H1 (cell line): ENCODE data around the gene YBX3. TPM values are rescaled to one million over a fixed set of nuclear protein-coding genes. Genes with fewer than 3 reads are reported as not detected.

Source experiments
- CTCF ChIA-PET: fragments of 300-600 bp; sonication (Branson Sonifier 250); formaldehyde crosslinking; loops from one replicate; lab custom pipeline; 2021; ENCODE audit not compliant: partially characterized antibody; lab: Charles Lee
- POLR2A ChIA-PET: fragments of 300-600 bp; sonication (Branson Sonifier 250); formaldehyde crosslinking; loops from one replicate; lab custom pipeline; 2021; ENCODE audit warnings: inconsistent platforms; ENCODE audit not compliant: partially characterized antibody; lab: Charles Lee
- DNase-seq, 2 experiments: peaks; one replicate each; pipeline versions ENCODE4 v3.0.0 to v3.0.0-alpha.2; 2010 to 2022; ENCODE audit warnings: low spot score in 2 of 2, low read depth in 1 of 2, mixed read lengths in 1 of 2
- FAIRE-seq: peaks from 2 replicates; lab custom pipeline; 2011; peaks lifted over from hg19 to GRCh38; lab: Jason Lieb, UNC
- H2AFZ ChIP-seq: 2 replicates; pipeline ENCODE4 v1.8.1; 2012; ENCODE audit warnings: low read length, inconsistent platforms
- H2AK5ac ChIP-seq: 2 replicates; pipeline ENCODE4 v1.6.1; 2013; ENCODE audit warnings: low read depth, low read length
- H2BK120ac ChIP-seq: replicated peaks from 2 replicates; pipeline ENCODE3; 2013; ENCODE audit warnings: low read depth, low read length, inconsistent platforms
- H2BK12ac ChIP-seq: 2 replicates; pipeline ENCODE4 v1.6.1; 2013; ENCODE audit warnings: low read depth, low read length
- H2BK15ac ChIP-seq: 2 replicates; pipeline ENCODE4 v1.6.1; 2013; ENCODE audit warnings: low read length
- H2BK20ac ChIP-seq: 2 replicates; pipeline ENCODE4 v1.6.1; 2013; ENCODE audit warnings: low read length
- H2BK5ac ChIP-seq: 2 replicates; pipeline ENCODE4 v1.6.1; 2013; ENCODE audit warnings: low read depth, low read length
- H3K14ac ChIP-seq: 2 replicates; pipeline ENCODE4 v1.6.1; 2013; ENCODE audit warnings: inconsistent platforms; ENCODE audit not compliant: insufficient read length
- H3K18ac ChIP-seq: 2 replicates; pipeline ENCODE4 v1.6.1; 2013; ENCODE audit warnings: low read length; ENCODE audit errors: extremely low read depth
- H3K23ac ChIP-seq: 2 replicates; pipeline ENCODE4 v1.6.1; 2013; ENCODE audit warnings: inconsistent platforms; ENCODE audit not compliant: insufficient read length
- H3K23me2 ChIP-seq: 2 replicates; pipeline ENCODE4 v1.6.1; 2013; ENCODE audit warnings: low read depth, low read length
- H3K27ac ChIP-seq: 2 replicates; pipeline ENCODE4 v1.6.1; 2011; ENCODE audit warnings: low read depth, low read length, inconsistent platforms
- H3K27me3 ChIP-seq, 4 experiments: replicated peaks in 1 of 4; 1 replicate in 1 of 4; 2 replicates in 3 of 4; pipeline versions ENCODE4 v1.6.1 to v1.8.1; 2011 to 2013; ENCODE audit warnings: low read length in 3 of 4, mild to moderate bottlenecking in 3 of 4, inconsistent platforms in 2 of 4, mixed read lengths in 2 of 4, moderate library complexity in 1 of 4; ENCODE audit not compliant: control insufficient read depth in 3 of 4, insufficient read depth in 3 of 4; ENCODE audit errors: extremely low read depth in 1 of 4
- H3K36me3 ChIP-seq, 4 experiments: 2 replicates each; pipeline versions ENCODE4 v1.6.1 to v1.8.1; 2011 to 2013; ENCODE audit warnings: mild to moderate bottlenecking in 4 of 4, low read length in 3 of 4, moderate library complexity in 2 of 4, control low read depth in 1 of 4, inconsistent platforms in 1 of 4; ENCODE audit not compliant: insufficient read depth in 4 of 4, control insufficient read depth in 2 of 4
- H3K4ac ChIP-seq: replicated peaks from 2 replicates; pipeline ENCODE3; 2013; ENCODE audit warnings: low read length, low read depth, mixed read lengths, inconsistent platforms; ENCODE audit not compliant: insufficient read length
- H3K4me1 ChIP-seq, 4 experiments: replicated peaks in 1 of 4; 1 replicate in 1 of 4; 2 replicates in 3 of 4; pipeline versions ENCODE4 v1.6.1 to v1.8.1; 2011 to 2013; ENCODE audit warnings: low read length in 3 of 4, inconsistent platforms in 2 of 4, mixed read lengths in 1 of 4; ENCODE audit not compliant: insufficient read depth in 4 of 4, control insufficient read depth in 3 of 4
- H3K4me2 ChIP-seq, 2 experiments: 2 replicates each; pipeline versions ENCODE4 v1.6.1 to v1.8.1; 2011 to 2013; ENCODE audit warnings: low read depth in 2 of 2, low read length in 2 of 2, control low read depth in 1 of 2, inconsistent platforms in 1 of 2, mild to moderate bottlenecking in 1 of 2; ENCODE audit not compliant: insufficient read depth in 1 of 2
- H3K4me3 ChIP-seq, 4 experiments: fragments of 200-600, 300-600 bp in 1 of 4; sonication (generic), shearing (Covaris generic), sonication (Bioruptor Twin) in 1 of 4; 2 replicates each; pipeline versions ENCODE4 v1.5.1 to v1.8.1; 2011 to 2016; ENCODE audit warnings: low read length in 4 of 4, low read depth in 3 of 4, control low read depth in 2 of 4, inconsistent platforms in 2 of 4, mild to moderate bottlenecking in 2 of 4, mixed read lengths in 1 of 4, moderate library complexity in 1 of 4; ENCODE audit not compliant: insufficient read depth in 2 of 4; ENCODE audit errors: extremely low read depth in 1 of 4
- H3K56ac ChIP-seq: replicated peaks from 2 replicates; pipeline ENCODE3; 2013; ENCODE audit warnings: low read depth, mild to moderate bottlenecking, mixed read lengths, low read length, inconsistent platforms; ENCODE audit not compliant: insufficient read length
- H3K79me1 ChIP-seq: 2 replicates; pipeline ENCODE4 v1.6.1; 2013; ENCODE audit warnings: low read depth, low read length, control low read depth
- H3K79me2 ChIP-seq, 2 experiments: 2 replicates each; pipeline versions ENCODE4 v1.6.1 to v1.8.1; 2012 to 2013; ENCODE audit warnings: low read length in 2 of 2, mild to moderate bottlenecking in 2 of 2, inconsistent platforms in 1 of 2; ENCODE audit not compliant: insufficient read depth in 2 of 2, control insufficient read depth in 1 of 2
- H3K9ac ChIP-seq, 4 experiments: replicated peaks in 1 of 4; 1 replicate in 1 of 4; 2 replicates in 3 of 4; pipeline versions ENCODE4 v1.6.1 to v1.8.1; 2011 to 2013; ENCODE audit warnings: low read depth in 3 of 4, low read length in 3 of 4, control low read depth in 2 of 4, mild to moderate bottlenecking in 2 of 4, moderate library complexity in 2 of 4, inconsistent platforms in 1 of 4; ENCODE audit errors: extremely low read depth in 1 of 4
- H3K9me3 ChIP-seq, 2 experiments: 2 replicates each; pipeline versions ENCODE4 v1.6.1 to v1.8.1; 2012 to 2013; ENCODE audit warnings: mild to moderate bottlenecking in 2 of 2, moderate library complexity in 2 of 2, control low read depth in 1 of 2, inconsistent platforms in 1 of 2, low read depth in 1 of 2, low read length in 1 of 2, mixed read lengths in 1 of 2; ENCODE audit not compliant: insufficient read depth in 2 of 2
- H4K20me1 ChIP-seq, 2 experiments: replicated peaks in 1 of 2; 2 replicates each; pipeline versions ENCODE3 to v1.8.1; 2011 to 2013; ENCODE audit warnings: inconsistent platforms in 2 of 2, low read length in 2 of 2, mild to moderate bottlenecking in 1 of 2; ENCODE audit not compliant: insufficient read depth in 2 of 2, control insufficient read depth in 1 of 2
- H4K5ac ChIP-seq: 2 replicates; pipeline ENCODE4 v1.6.1; 2013; ENCODE audit warnings: low read length, low read depth, mixed read lengths, inconsistent platforms; ENCODE audit not compliant: insufficient read length
- H4K8ac ChIP-seq: 2 replicates; pipeline ENCODE4 v1.8.0; 2013; ENCODE audit warnings: mild to moderate bottlenecking, moderate library complexity, low read length, inconsistent platforms; ENCODE audit not compliant: insufficient read depth; ENCODE audit errors: extremely low read depth
- H4K91ac ChIP-seq: replicated peaks from 2 replicates; pipeline ENCODE3; 2013; ENCODE audit warnings: low read length, mixed read lengths, inconsistent platforms; ENCODE audit not compliant: insufficient read length
- HDAC2 ChIP-seq, 2 experiments: fragments of 300-600 bp in 1 of 2; sonication (generic) in 1 of 2; IDR thresholded peaks; 2 replicates each; pipeline ENCODE4 v1.6.1; 2011 to 2012; ENCODE audit warnings: low read depth in 2 of 2, low read length in 2 of 2, mild to moderate bottlenecking in 2 of 2, moderate library complexity in 2 of 2, borderline replicate concordance in 1 of 2, inconsistent platforms in 1 of 2
- JUN ChIP-seq: IDR thresholded peaks from 2 replicates; pipeline ENCODE4 v1.6.1; 2011; ENCODE audit warnings: low read depth, mild to moderate bottlenecking, improper control_type of control experiment, low read length
- KDM4A ChIP-seq: IDR thresholded peaks from one replicate; pipeline ENCODE4 v1.7.1; 2012; ENCODE audit warnings: low read depth, mild to moderate bottlenecking, moderate library complexity, low read length, inconsistent platforms; ENCODE audit not compliant: severe bottlenecking
- MAFK ChIP-seq: IDR thresholded peaks from 2 replicates; pipeline ENCODE4 v1.6.1; 2012; ENCODE audit warnings: low read depth, mild to moderate bottlenecking, improper control_type of control experiment, low read length
- SAP30 ChIP-seq: fragments of 300-600 bp; sonication (generic); IDR thresholded peaks from 2 replicates; pipeline ENCODE4 v1.7.1; 2012; ENCODE audit warnings: low read length, moderate library complexity, mild to moderate bottlenecking, inconsistent platforms; ENCODE audit not compliant: insufficient read depth, insufficient replicate concordance
- WGBS, 2 experiments: shearing (Covaris generic) in 1 of 2; methylation state at CpG; one replicate each; pipeline versions ENCODE4 v1.1.6 to v1.1.7; 2013 to 2015; ENCODE audit warnings: low lambda C conversion rate in 2 of 2, mixed read lengths in 2 of 2, inconsistent platforms in 1 of 2, low coverage in 1 of 2, missing lambda C conversion rate in 1 of 2; ENCODE audit not compliant: insufficient replicate concordance in 2 of 2, insufficient coverage in 1 of 2, insufficient read length in 1 of 2; ENCODE audit errors: extremely low coverage in 1 of 2, missing lambda C conversion rate in 1 of 2; 5-methylcytosine and 5-hydroxymethylcytosine counted together
- long read RNA-seq, 2 experiments: library from RNA in 1 of 2; library from capped mRNA in 1 of 2; stranded (forward); transcript quantifications; one replicate each; pipeline ENCODE4 v2.0.0, GENCODE V29; 2021; ENCODE audit warnings: inconsistent platforms in 1 of 2
- polyA minus RNA-seq, 3 experiments: library from RNA; depleted of rRNA, polyadenylated mRNA; stranded (reverse); fragments of >200 nt; gene quantifications; 1 replicate in 2 of 3; 2 replicates in 1 of 3; pipeline ENCODE4 v1.2.3, GENCODE V29; 2011
- polyA plus RNA-seq, 7 experiments: library from polyadenylated mRNA; depleted of rRNA in 3 of 7; stranded (reverse) in 5 of 7; unstranded in 2 of 7; fragments of >200 nt in 5 of 7; fragments of 200-250 nt in 2 of 7; gene quantifications; 1 replicate in 5 of 7; 2 replicates in 1 of 7; 4 replicates in 1 of 7; pipeline versions ENCODE4 v1.2.1 to v1.2.3, GENCODE V29; 2011 to 2013; ENCODE audit warnings: missing spikeins in 2 of 7, mixed read lengths in 2 of 7
- total RNA-seq: library from RNA; stranded (reverse); fragmentation: NEBNext Ultra II Directional; extraction: Animal tissue kit (Norgen Biotek cat#: 25700); gene quantifications from 2 replicates; pipeline ENCODE4 v1.2.1, GENCODE V29; 2021
- TF ChIP-seq, protein P1 (sequence below): IDR thresholded peaks from 2 replicates; pipeline ENCODE4 v1.6.1; 2012; ENCODE audit warnings: inconsistent platforms

The YBX3 gene
- total RNA-seq (480 and 495 TPM in 2 replicates), polyA plus RNA-seq (2011; rRNA removed) (83.1 and 155 TPM in 2 replicates), polyA minus RNA-seq (2011; rRNA and poly(A)+ RNA removed) (53.8 and 94.7 TPM in 2 replicates)
- 141 TPM for polyA plus RNA-seq (2011; cell fraction: cytosol; rRNA removed)
- 274 TPM for polyA plus RNA-seq (2011; cell fraction: nucleus; rRNA removed)
- polyA plus RNA-seq (2012, experiment 1 of 2): 220 to 296 TPM (median 281 TPM) in 4 replicates
- 278 TPM for polyA plus RNA-seq (2012, experiment 2 of 2)
- 403 TPM for polyA plus RNA-seq (2013, experiment 1 of 2)
- 381 TPM for polyA plus RNA-seq (2013, experiment 2 of 2)
- polyA minus RNA-seq (2011; cell fraction: cytosol; rRNA and poly(A)+ RNA removed): 116 TPM
- 163 TPM for polyA minus RNA-seq (2011; cell fraction: nucleus; rRNA and poly(A)+ RNA removed)
- long read RNA-seq, experiment 1, full-length matches to known transcripts: 129 of 468 reads
- long read RNA-seq, experiment 1, partial matches to known transcripts: 215 of 468 reads
- long read RNA-seq, experiment 1, other reads (novel, unspliced or antisense): 124 of 468 reads
- long read RNA-seq, experiment 2, partial matches to known transcripts: 27 of 35 reads
- long read RNA-seq, experiment 2, other reads (novel, unspliced or antisense): 6 of 35 reads

DNA sequence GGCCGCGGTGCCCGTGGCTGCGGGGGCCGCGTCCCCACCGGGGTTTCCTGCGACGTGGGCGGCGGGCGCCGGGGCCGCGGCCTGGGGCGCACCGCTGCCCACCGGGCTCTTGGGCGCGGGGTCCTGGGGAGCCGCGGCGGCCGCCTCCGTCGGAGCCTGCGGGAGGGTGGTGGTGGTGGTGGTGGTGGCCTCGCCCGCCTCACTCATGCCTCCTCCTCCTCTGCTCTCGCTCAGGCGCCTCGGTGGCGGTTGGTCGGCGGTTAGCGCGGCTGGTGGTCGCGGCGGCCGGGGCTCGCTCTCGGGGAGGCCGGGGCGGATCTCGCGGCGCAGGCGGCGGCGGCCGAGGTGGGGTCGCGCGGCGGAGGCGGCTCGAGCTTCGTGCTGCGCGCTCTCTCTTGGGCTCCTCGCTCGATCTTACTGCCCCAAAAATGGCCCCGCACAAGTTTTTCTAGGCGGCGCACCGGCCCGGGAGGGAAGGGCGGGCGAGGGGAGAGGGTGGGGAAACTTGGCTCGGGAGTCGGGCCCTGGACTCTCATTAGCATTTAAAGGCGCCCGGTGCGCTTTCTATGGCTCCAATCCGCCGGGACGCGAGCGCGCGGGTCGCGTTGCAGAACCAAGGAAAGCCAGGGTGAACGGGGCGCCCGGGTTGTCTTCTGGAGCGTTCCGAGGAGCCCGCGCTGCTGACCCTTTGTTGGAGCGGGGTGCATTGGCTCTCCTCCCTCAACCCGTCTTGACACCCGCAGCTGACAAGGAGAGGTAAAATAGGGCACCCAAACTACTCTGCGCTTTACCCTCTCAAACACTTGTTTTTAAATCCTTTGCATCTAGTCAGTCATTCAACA is at the start of gene YBX3:
YBX3 (minus strand) TSS at position 419 of the 842 bp plus-strand sequence; CDS start at position 207, 212 bp downstream.
- 1% methylated on average over 28 of the region's 95 CpGs; no CpG with 5 or more reads in 1 of the 2 experiments for WGBS, 2 experiments
- CTCF ChIA-PET: interaction anchor here (1.6 kb wide), 1 partner anchor 27 kb away, joined by 9 read pairs; no protein-coding TSS in a partner anchor
- no peak within 1 kb of the TSS for H2BK15ac ChIP-seq
- H3K9me3 ChIP-seq: no peaks in the 10 kb centered on the region
- no peak within 1 kb of the TSS for H3K14ac ChIP-seq
- H3K4me2 ChIP-seq: peak within 1 kb of the TSS; percentile 89 to 93
- H3K79me1 ChIP-seq: no peaks in the 10 kb centered on the region; the same call in 1 of the 2 replicates
- peak within 1 kb of the TSS; percentile 43; the same call in 1 of the 2 replicates for H2AK5ac ChIP-seq
- peaks cover 11% of the 10 kb centered on the region for H3K23me2 ChIP-seq
- peak within 1 kb of the TSS; percentile 45 for H4K5ac ChIP-seq
- POLR2A ChIA-PET: interaction anchor here (0.5 to 3.5 kb wide), 23 partner anchors 8 to 1312 kb away, joined by 3 to 24 read pairs (median 4); partner anchors contain the start of genes GABARAPL1 and SMIM10L1
- H3K4me3 ChIP-seq: peak within 1 kb of the TSS; percentile 96 to 99 (median 98)
- H4K20me1 ChIP-seq: peaks cover 2 to 8% of the 10 kb centered on the region in 2 experiments
- peak within 1 kb of the TSS; percentile 88 for H3K27ac ChIP-seq
- peaks cover 5 to 21% (median 7%) of the 10 kb centered on the region in 4 experiments; a peak in 6 of 7 replicates for H3K4me1 ChIP-seq
- no peak within 1 kb of the TSS for H3K23ac ChIP-seq
- peak within 1 kb of the TSS; percentile 76; the same call in 1 of the 2 replicates for H4K8ac ChIP-seq
- H3K79me2 ChIP-seq: peaks cover 28 to 56% of the 10 kb centered on the region in 2 experiments
- peak within 1 kb of the TSS; percentile 85 for H3K18ac ChIP-seq
- H3K27me3 ChIP-seq: no peaks in the 10 kb centered on the region
- H3K4ac ChIP-seq: no peak within 1 kb of the TSS
- no peak within 1 kb of the TSS for H2BK120ac ChIP-seq
- H2BK20ac ChIP-seq: no peak within 1 kb of the TSS
- H2BK12ac ChIP-seq: peak within 1 kb of the TSS; percentile 71; the same call in 1 of the 2 replicates
- peak within 1 kb of the TSS; percentile 43 for H3K56ac ChIP-seq
- no peak for FAIRE-seq
- H2BK5ac ChIP-seq: peak within 1 kb of the TSS; percentile 75
- no peaks in the 10 kb centered on the region for H3K36me3 ChIP-seq
- H2AFZ ChIP-seq: peak within 1 kb of the TSS; percentile 62
- H4K91ac ChIP-seq: peak within 1 kb of the TSS; percentile 12
- DNase-seq: peak in 1 of 2 experiments; percentile 84
- H3K9ac ChIP-seq: peak within 1 kb of the TSS; percentile 77 to 90 (median 84)
- TF ChIP-seq JUN: no peak
- TF ChIP-seq MAFK: no peak
- peak; percentile 31 for TF ChIP-seq KDM4A
- TF ChIP-seq HDAC2 (IDR thresholded peaks at IDR 0.05; ENCODE audit: borderline replicate concordance in 1 of 2, low read depth in 2 of 2, low read length in 2 of 2): no peak
- TF ChIP-seq SAP30: no peak
- TF ChIP-seq, protein P1, sequence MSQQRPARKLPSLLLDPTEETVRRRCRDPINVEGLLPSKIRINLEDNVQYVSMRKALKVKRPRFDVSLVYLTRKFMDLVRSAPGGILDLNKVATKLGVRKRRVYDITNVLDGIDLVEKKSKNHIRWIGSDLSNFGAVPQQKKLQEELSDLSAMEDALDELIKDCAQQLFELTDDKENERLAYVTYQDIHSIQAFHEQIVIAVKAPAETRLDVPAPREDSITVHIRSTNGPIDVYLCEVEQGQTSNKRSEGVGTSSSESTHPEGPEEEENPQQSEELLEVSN: peak; percentile 17; the same call in 1 of the 2 replicates
